Measurements from ENCODE around the gene KLHL42.

GRCh38 chr12:27806259-27806658 lies 26.2 kb downstream of the KLHL42 start:
- TF ChIP-seq POLR2A (IDR thresholded peaks at IDR 0.05) (no peak), CTCF (IDR thresholded peaks at IDR 0.05) (no peak), EP300 (IDR thresholded peaks at IDR 0.05) (no peak)
